ENCODE results near the gene DYNLRB1. TPM values are rescaled to one million over a fixed set of nuclear protein-coding genes. Genes with fewer than 3 reads are reported as not detected.

The DYNLRB1 gene
- total and polyA plus RNA-seq, 9 of the 15 experiments (the other 6 are each of a cell fraction or from before 2014, with no cell fraction given), result 48.7 to 358 (median 121) TPM

GRCh38 chr20:34570859-34571306 lies 54.7 kb downstream of the DYNLRB1 start (continued):
- TF ChIP-seq, protein P1, sequence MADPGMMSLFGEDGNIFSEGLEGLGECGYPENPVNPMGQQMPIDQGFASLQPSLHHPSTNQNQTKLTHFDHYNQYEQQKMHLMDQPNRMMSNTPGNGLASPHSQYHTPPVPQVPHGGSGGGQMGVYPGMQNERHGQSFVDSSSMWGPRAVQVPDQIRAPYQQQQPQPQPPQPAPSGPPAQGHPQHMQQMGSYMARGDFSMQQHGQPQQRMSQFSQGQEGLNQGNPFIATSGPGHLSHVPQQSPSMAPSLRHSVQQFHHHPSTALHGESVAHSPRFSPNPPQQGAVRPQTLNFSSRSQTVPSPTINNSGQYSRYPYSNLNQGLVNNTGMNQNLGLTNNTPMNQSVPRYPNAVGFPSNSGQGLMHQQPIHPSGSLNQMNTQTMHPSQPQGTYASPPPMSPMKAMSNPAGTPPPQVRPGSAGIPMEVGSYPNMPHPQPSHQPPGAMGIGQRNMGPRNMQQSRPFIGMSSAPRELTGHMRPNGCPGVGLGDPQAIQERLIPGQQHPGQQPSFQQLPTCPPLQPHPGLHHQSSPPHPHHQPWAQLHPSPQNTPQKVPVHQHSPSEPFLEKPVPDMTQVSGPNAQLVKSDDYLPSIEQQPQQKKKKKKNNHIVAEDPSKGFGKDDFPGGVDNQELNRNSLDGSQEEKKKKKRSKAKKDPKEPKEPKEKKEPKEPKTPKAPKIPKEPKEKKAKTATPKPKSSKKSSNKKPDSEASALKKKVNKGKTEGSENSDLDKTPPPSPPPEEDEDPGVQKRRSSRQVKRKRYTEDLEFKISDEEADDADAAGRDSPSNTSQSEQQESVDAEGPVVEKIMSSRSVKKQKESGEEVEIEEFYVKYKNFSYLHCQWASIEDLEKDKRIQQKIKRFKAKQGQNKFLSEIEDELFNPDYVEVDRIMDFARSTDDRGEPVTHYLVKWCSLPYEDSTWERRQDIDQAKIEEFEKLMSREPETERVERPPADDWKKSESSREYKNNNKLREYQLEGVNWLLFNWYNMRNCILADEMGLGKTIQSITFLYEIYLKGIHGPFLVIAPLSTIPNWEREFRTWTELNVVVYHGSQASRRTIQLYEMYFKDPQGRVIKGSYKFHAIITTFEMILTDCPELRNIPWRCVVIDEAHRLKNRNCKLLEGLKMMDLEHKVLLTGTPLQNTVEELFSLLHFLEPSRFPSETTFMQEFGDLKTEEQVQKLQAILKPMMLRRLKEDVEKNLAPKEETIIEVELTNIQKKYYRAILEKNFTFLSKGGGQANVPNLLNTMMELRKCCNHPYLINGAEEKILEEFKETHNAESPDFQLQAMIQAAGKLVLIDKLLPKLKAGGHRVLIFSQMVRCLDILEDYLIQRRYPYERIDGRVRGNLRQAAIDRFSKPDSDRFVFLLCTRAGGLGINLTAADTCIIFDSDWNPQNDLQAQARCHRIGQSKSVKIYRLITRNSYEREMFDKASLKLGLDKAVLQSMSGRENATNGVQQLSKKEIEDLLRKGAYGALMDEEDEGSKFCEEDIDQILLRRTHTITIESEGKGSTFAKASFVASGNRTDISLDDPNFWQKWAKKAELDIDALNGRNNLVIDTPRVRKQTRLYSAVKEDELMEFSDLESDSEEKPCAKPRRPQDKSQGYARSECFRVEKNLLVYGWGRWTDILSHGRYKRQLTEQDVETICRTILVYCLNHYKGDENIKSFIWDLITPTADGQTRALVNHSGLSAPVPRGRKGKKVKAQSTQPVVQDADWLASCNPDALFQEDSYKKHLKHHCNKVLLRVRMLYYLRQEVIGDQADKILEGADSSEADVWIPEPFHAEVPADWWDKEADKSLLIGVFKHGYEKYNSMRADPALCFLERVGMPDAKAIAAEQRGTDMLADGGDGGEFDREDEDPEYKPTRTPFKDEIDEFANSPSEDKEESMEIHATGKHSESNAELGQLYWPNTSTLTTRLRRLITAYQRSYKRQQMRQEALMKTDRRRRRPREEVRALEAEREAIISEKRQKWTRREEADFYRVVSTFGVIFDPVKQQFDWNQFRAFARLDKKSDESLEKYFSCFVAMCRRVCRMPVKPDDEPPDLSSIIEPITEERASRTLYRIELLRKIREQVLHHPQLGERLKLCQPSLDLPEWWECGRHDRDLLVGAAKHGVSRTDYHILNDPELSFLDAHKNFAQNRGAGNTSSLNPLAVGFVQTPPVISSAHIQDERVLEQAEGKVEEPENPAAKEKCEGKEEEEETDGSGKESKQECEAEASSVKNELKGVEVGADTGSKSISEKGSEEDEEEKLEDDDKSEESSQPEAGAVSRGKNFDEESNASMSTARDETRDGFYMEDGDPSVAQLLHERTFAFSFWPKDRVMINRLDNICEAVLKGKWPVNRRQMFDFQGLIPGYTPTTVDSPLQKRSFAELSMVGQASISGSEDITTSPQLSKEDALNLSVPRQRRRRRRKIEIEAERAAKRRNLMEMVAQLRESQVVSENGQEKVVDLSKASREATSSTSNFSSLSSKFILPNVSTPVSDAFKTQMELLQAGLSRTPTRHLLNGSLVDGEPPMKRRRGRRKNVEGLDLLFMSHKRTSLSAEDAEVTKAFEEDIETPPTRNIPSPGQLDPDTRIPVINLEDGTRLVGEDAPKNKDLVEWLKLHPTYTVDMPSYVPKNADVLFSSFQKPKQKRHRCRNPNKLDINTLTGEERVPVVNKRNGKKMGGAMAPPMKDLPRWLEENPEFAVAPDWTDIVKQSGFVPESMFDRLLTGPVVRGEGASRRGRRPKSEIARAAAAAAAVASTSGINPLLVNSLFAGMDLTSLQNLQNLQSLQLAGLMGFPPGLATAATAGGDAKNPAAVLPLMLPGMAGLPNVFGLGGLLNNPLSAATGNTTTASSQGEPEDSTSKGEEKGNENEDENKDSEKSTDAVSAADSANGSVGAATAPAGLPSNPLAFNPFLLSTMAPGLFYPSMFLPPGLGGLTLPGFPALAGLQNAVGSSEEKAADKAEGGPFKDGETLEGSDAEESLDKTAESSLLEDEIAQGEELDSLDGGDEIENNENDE (IDR thresholded peaks at IDR 0.05; ENCODE audit: low read depth, low read length), result no peak
- TF ChIP-seq ZBED1 (IDR thresholded peaks at IDR 0.05) (no peak), NR2F6 (CRISPR knock-in tag; IDR thresholded peaks at IDR 0.05) (no peak), E2F6 (IDR thresholded peaks at IDR 0.05; ENCODE audit: borderline replicate concordance in 1 of 2, extremely low read depth in 1 of 2, insufficient read depth in 1 of 2, insufficient read length in 1 of 2, low read depth in 1 of 2, low read length in 1 of 2, poor library complexity in 1 of 2, severe bottlenecking in 1 of 2) (no peak)

Data from K562 (cell line).